GM19023 (cell line): Measurements from ENCODE around the gene NUP210L.
"Not testable (repeated sequence)": the region's sequence is repeated elsewhere in the genome, so short reads cannot be mapped to it uniquely, and the experiment has no call there.

Experiments
- ATAC-seq: cut with Tn5 transposase; IDR thresholded peaks from one replicate; pipeline ENCODE4 v1.9.1; 2021; ENCODE audit warnings: mild to moderate bottlenecking, moderate library complexity; ENCODE audit not compliant: unreplicated experiment

The NUP210L gene

GRCh38 chr1:154100141-154100540 is 54.7 kb downstream of the NUP210L start:
- ATAC-seq: not testable (repeated sequence)

DNA sequence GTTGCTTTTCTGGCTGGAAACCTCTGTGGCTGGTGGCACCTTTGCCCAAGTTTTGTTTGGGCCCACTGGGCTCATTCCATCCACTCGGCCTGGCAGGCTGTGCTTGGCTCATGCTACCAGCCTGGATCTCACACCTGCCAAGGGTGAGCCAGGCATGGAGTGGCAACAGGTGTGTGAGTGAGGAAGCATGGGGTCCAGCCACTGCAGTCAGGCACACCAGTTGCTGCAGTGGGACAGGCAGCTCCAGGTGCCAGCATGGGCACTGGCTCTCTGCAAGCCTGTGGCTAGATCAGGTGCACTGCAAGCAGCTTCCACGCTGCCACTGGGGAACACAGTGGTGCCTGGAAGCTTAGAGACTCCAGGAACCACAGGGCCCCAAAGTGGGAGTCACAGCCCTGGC is 57.0 kb downstream of the NUP210L start:
- ATAC-seq: no peak

- no peak for ATAC-seq
These were observed 59.3 kb downstream of the NUP210L start for GRCh38 chr1:154095456-154096060.

- ATAC-seq: no peak
These were observed 60.5 kb downstream of the NUP210L start for GRCh38 chr1:154094411-154094810.

DNA sequence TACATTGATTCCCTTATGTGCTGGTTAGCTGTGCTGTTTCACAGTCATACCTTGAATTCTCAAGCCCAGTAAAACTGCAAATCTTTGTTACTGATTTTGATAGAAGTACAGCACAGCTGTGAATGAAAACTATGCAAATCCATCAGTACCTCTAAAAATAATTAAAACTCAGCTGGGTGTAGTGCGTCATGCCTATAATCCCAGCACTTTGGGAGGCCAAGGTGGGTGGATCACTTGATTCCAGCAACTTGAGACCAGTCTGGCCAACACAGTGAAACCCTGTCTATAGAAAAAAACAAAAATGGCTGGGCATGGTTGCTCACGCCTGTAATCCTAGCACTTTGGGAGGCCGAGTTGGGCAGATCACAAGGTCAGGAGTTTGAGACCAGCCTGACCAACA is 61.2 kb downstream of the NUP210L start:
- no peak for ATAC-seq

DNA sequence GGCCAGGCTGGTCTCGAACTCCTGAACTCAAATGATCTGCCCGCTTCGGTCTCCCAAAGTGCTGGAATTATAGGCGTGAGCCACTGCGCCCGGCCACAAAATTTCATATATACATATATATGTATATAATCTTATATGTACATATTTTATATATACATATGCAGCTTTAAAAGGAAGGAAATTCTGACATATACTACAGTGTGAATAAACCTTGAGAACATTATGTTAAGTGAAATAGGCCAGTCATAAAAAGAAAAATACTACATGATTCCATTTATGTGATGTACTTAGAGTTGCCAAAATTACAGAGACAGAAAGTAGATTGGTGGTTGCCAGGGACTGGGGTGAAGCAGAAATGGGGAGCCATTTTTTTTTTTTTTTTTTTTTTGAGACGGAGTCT is 63.2 kb downstream of the NUP210L start:
- no peak for ATAC-seq

- ATAC-seq: no peak
These were observed 67.3 kb downstream of the NUP210L start for GRCh38 chr1:154087574-154087973.

GRCh38 chr1:154083057-154083456 is 71.8 kb downstream of the NUP210L start:
- ATAC-seq: not testable (repeated sequence)

DNA sequence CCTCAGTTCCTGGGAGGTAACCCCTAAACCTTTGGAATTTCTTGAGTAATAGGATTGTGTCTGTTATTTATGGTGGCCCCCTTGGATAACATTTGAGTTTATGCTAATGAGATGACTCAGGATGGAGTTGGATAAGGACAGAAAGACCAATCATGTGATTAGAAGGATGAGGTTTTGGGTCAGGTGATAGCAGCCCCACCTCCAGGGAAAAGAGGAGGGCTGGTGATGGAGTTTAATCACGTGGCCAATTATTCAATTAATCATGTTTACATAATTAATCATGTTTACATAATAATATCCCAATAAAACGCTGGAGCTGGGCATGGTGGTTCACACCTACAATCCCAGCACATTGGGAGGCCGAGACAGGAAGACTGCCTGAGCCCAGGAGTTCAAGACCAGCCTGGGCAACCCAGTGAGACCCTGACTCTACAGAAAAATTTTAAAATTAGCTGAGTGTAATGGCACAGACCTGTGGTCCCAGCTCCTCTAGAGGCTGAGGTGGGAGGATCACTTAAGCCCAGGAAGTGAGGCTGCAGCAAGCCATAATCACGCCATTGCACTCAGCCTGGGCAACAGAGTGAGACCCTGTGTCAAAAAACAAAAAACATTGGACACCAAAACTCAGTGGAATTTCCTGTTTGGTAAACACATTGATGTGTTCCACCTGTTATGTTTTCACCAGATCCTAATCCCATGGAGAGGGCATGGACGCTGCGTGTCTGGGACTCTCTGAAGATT is 73.3 kb downstream of the NUP210L start:
- ATAC-seq: no peak

GRCh38 chr1:154076413-154076812 is 78.5 kb downstream of the NUP210L start:
- ATAC-seq: no peak

GRCh38 chr1:154075746-154076145 is 79.1 kb downstream of the NUP210L start:
- ATAC-seq: no peak

- ATAC-seq: no peak
These were observed 92.6 kb downstream of the NUP210L start for GRCh38 chr1:154062309-154062708.

DNA sequence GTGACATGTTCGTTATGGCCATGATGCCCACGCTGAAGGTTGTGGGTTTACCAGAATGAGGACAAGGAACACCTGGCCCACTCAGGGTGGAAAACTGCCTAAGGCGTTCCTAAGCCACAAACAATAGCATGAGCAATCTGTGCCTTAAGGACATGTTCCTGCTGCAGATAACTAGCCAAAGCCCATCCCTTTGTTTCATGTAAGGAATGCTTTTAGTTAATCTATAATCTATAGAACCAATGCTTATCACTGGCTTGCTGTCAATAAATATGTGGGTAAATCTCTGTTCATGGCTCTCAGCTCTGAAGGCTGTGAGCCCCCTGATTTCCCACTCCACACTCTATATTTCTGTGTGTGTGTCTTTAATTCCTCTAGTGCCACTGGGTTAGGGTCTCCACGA is 107.4 kb downstream of the NUP210L start:
- ATAC-seq: not testable (repeated sequence)

DNA sequence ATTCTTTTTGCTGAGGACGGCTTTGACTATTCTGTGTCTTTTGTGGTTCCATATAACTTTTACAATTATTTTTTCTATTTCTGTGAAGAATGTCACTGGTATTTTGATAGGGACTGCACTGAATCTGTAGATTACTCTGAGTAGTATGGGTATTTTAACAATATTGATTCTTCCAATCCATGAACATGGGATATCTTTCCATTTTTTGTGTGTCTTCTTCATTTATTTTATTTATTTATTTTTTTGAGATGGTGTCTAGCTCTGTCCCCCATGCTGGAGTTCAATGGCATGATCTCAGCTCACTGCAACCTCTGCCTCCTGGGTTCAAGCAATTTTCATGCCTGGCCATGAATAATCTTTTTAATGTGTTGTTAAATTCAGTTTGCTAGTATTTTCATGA is 121.2 kb downstream of the NUP210L start:
- not testable (repeated sequence) for ATAC-seq

- ATAC-seq: no peak
These were observed 134.9 kb downstream of the NUP210L start for GRCh38 chr1:154019940-154020339.

DNA sequence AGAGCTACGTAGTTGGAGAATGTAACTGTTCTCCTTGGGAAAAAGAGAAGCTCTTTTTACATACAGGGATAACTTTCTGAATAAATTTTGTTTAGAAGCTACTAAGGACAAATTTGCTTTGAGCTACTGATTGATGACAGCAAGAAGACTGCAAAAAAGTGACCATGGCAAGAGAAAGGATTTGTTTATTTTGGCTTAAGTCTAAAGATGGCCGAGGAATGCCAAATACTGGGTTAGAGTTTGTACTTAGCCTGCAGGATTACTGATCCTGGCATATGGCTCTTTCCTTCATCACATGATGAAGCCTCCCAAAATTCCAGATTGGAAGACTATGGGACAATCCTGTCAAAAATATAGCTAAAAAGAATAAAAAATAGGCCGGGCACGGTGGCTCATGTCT is 135.6 kb downstream of the NUP210L start:
- ATAC-seq: no peak

GRCh38 chr1:154014154-154014907 is 140.5 kb downstream of the NUP210L start:
- ATAC-seq: no peak

GRCh38 chr1:154012543-154012942 is 142.3 kb downstream of the NUP210L start:
- not testable (repeated sequence) for ATAC-seq

- ATAC-seq: no peak
These were observed 142.7 kb downstream of the NUP210L start for GRCh38 chr1:154012129-154012528.

- ATAC-seq: no peak
These were observed 148.7 kb downstream of the NUP210L start for GRCh38 chr1:154006136-154006535.

DNA sequence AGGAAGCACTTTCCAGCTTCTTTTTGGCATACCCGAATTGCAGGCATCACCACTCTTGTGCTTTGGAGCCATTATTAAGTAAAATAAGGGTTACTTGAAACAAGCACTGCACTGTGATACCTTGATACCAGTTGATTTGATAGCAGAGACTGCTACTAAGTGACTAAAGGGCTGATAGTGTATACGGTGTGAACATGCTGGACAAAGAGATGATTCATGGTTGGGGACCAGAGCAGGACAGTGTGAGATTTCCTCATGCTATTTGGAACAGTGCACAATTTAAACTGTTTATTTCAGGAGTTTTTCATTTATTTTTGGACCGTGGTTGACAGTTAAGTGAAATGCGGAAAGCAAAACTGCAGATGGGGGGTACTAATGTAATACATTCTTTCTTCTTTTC is 154.5 kb downstream of the NUP210L start:
- ATAC-seq: no peak

GRCh38 chr1:153996882-153997281 is 158.0 kb downstream of the NUP210L start:
- ATAC-seq: not testable (repeated sequence)
